ENCODE results near the gene FAM20C.
A peak's percentile ranks its signal among the peaks of the same experiment; 100 is the strongest.
"Not testable (repeated sequence)": the region's sequence is repeated elsewhere in the genome, so short reads cannot be mapped to it uniquely, and the experiment has no call there.

Gene FAM20C

DNA sequence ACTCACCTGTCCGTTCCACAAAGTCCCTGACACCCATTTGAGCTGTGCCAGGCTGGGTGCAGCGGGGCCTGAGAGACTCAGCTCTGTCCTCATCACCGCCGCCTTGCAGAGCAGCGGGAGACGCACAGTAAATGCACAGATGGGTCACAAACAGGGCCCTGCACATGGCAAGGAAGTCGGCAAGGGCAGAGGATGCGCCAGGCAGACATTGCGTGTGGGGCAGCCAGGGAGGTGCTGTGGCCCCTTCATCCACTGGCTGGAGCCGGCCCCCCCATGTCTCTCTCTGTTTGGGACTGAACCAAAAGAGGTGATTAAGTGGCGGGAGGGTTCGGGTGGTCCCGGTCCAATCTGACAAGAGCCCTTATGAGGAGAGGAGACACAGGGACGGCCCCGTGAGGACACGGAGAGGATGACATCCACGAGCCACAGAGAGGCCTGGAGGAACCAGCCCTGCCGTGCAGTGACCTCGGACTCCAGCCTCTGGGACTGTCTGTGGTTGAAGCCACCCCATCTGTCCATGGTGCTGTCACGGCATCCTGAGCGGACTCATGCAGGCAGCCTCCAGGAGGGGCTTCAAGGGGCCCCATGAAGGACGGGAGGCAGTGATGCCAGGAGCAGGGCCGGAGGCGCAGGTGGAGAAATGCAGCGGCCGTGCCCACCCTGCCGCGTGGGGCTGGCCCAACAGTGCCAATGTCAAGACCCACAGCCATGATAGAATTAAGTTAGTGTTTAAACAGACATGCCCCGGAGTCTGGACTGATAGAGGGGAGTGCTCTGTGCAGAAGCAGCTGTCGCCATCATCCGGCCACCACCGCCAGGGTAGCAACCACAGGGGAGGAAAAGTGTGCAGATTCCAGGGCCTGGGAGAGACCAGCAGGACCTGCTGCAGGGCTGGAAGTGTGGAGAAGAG lies 69.2 kb downstream of the FAM20C start:
- no peak for DNase-seq

DNA sequence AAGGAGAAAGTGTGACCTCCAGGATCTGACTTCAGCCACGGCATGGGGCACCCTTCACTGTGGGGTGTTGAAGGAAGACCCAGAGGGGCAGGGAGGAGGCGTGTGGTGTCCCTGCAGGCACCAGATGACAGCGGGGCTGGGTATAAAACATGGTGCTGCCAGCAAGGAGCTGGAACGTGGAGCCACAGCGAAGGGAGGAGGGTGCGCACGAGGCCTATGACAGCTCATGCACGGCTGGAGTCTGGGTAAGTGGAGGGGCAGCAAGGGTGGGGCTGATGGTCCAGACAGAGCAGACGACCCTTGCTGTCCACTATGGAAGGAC lies 69.8 kb downstream of the FAM20C start:
- no peak for DNase-seq

DNA sequence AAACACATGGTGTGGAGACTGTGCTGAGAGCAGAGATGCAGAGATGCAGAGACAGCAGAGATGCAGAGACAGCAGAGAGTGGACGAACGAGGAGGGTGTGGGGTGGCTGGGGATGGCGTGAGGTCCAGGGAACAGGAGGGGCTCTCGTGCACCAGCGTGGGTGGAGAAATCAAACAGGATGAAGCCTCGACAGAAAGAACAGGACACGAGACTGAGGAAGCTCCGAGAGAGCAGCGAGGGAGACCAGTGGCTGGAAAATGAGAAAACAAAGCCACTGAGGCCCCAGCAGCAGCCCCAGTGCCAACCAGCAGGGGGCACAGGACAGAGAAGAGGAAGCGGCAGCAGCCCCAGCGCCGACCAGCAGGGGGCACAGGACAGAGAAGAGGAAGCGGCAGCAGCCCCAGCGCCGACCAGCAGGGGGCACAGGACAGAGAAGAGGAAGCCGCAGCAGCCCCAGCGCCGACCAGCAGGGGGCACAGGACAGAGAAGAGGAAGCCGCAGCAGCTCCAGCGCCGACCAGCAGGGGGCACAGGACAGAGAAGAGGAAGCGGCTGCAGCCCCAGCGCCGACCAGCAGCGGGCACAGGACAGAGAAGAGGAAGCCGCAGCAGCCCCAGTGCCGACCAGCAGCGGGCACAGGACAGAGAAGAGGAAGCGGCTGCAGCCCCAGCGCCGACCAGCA lies 70.4 kb downstream of the FAM20C start:
- not testable (repeated sequence) for DNase-seq

DNA sequence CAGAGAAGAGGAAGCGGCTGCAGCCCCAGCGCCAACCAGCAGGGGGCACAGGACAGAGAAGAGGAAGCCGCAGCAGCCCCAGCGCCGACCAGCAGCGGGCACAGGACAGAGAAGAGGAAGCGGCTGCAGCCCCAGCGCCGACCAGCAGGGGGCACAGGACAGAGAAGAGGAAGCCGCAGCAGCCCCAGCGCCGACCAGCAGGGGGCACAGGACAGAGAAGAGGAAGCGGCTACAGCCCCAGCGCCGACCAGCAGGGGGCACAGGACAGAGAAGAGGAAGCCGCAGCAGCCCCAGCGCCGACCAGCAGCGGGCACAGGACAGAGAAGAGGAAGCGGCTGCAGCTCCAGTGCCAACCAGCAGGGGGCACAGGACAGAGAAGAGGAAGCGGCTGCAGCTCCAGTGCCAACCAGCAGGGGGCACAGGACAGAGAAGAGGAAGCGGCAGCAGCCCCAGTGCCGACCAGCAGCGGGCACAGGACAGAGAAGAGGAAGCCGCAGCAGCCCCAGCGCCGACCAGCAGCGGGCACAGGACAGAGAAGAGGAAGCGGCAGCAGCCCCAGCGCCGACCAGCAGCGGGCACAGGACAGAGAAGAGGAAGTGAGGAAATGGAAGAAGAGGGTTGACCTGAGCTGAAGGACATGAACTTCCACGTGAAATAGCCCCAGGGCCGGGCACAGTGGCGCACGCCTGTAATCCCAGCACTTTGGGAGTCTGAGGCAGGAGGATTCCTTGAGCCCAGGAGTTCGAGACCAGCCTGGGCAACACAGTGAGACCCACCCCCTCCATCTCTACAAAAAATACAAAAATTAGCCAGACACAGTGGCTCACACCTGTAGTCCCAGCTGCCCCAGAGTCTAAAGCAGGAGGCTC lies 71.3 kb downstream of the FAM20C start:
- DNase-seq: peak; percentile 47

DNA sequence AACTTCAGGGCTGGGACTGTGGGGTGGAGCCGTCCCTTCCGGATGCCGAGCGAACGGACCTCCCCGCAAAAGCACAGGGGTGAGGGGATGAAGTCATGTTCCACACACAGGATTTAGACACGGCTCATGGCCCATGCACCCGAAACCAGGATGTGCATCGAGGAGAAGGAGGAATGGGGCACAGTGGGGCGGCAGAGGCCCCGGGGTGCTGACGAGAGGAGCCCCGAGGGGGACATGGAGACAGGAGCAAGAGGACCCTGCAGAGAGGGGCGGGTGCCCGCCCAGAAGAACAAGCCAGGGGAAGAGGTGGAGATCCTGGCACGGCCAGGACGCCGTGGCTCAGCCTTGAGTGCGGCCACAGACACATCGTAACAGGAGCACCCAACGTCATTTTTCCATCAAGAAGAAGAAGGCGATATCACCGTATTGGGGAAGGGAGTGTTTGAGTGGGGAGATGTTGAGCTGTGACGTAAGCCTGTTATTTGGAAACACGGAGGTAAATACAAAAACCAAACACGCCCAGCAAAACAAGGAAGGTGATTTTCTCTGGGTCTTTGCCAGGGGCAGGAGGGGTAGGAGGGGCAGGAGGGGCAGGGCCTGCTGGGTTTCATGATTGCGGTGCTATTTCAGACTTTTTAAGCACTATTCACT lies 72.3 kb downstream of the FAM20C start:
- DNase-seq: no peak

DNA sequence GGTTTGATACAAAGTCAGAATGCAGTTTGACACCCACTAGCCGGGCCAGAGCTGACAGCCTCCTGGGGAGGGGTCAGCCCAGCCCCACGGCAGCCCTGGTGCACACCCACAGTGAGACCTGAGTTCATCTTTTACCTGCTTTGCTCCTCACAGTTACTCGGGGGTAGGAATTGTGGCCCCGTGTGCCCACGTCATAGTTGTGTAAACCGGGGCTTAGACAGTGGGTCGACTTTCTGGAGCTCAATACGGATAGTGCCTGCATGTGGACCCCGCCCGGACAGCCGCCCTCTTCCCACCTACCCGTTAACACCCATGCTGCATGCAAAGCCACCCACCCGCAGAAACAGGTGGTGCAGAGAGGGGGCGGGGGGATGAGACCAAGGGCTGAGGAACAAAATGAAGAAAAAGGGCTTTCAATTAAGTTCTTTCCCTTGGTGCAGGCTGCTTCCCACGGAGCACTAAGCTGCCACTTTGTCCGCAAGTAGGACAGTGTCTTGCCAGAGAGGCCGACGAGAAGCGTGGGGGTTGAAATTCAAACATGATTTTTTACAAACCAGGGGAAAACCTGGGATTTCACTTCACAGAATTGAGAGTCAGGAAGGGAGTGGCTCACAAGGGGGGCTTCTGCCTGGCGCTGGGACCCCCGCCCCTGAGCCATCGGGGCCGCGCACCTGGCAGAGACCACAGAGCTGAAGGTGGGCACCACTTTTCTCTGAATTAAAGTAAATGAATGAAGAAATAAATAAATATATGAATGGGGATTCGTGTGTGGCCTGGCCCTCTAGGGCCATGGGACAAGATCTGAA lies 73.0 kb downstream of the FAM20C start:
- DNase-seq: no peak

DNA sequence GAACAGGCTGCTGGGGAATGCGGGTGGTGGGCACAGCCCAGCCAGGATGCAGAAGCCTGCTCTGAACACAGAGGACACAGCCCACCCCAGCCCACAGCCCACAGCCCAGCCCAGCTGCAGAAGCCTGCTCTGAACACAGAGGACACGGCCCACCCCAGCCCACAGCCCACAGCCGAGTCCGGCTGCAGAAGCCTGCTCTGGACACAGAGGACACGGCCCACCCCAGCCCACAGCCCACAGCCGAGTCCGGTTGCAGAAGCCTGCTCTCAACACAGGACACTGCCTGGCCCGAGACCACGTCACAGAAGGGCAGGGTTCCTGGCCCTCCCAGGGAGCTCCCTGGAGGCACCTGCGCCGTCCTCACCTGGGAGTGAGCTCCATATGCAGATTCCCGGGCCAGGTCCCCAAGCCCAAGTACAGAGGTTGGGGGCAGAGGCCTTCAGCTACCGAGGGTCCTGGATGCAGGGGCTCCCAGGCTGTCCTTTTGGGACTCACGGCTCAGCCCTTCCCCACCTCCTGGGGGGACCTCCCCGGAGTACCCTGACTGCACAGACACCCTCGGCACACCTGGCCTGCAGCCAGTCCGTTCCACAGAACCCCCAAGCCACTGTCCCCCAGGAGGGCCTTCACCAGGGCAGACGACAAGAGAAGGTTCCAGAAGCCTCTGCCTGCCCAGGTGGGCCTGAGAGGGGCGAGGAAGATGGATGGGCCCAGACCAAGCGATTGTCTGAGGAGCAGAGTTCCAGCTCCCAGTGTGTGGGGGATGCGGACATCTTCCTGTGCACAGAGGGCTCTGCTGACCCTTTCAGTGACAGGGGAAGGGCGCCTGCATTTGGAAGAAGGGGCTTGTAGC lies 73.9 kb downstream of the FAM20C start:
- no peak for DNase-seq

DNA sequence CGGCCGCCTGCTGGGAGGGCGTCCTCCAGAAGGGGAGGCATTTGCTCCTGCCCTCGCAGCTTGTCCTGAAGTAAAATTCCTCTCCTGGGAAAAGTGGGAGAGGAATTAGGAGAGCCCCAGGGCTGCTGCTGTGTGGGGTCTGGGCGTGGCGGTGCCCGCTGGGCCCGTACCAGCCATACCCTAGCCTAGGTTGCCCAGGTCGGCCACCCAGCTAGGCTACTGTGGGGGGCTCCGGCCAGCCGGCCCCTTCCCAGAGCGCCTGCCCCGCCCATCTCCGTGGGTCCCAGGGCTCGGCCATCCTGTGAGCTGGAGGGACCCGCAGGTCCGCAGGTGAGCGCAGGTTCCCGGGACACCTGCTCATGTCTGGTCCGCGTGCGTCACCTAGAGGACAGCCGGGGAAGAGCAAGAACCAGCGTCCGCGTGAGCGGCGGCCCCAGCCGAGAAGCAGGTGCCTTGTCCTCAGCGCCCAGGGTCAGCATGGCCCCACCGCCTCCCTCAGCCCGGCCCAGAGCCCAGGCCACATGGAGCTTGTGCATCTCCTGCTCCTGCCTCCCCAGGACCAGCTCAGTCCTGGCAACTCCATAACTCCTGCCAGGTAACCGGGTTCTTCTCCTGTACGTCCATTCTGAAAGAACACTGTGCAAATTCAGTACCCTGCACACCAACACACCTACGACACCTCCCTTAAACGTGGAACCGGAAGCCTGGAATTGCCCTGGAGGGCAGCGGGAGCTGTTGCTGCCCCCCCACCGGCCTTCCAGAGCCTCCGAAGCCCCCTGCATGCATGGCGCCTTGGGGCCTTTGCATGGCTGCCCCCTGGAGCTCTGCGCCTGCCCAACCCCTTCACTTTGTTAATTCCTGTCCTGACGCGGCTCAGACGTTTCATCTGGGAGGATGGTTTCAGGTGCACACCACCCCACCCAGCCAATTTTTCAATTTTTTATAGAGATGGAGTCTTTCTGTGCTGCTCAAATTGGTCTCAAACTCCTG lies 74.8 kb downstream of the FAM20C start:
- no peak for DNase-seq

DNA sequence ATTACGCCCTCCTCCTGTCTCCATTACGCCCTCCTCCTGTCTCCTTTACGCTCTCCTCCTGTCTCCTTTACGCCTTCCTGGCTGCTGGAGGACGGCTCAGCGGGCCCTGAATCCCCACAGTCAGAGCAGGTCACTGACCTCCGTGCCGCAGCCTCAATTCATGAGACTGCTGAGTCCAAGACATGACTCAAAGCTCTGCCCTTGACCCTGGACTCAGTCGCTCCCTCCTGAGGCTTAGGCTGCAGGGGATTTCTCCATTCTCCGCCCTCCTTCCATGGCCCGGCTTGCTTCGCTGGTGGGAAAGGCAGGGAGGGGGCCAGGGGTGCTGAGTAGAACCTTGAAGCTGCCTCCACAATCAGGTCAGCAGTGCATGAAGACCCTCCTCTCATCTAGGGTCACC lies 76.6 kb downstream of the FAM20C start:
- no peak for DNase-seq

DNA sequence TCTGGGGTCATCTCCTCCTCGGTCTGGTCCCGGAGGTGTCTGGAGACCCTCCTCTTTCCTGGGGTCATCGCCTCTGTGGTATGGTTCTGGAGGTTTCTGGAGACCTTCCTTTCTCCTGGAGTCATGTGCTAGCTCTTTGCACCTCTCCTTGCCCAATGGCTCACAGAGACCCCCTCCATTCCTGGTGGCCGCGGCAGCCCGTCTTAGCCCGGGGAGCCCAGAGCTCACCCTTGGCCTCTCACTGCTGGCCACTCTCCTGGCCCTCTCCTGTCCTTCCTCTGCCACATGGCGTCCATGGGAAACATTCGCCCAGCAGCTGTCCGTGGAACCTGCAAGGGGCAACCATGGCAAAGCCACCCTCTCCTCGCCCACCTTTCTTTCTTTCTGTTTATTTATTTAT lies 77.3 kb downstream of the FAM20C start:
- no peak for DNase-seq

DNA sequence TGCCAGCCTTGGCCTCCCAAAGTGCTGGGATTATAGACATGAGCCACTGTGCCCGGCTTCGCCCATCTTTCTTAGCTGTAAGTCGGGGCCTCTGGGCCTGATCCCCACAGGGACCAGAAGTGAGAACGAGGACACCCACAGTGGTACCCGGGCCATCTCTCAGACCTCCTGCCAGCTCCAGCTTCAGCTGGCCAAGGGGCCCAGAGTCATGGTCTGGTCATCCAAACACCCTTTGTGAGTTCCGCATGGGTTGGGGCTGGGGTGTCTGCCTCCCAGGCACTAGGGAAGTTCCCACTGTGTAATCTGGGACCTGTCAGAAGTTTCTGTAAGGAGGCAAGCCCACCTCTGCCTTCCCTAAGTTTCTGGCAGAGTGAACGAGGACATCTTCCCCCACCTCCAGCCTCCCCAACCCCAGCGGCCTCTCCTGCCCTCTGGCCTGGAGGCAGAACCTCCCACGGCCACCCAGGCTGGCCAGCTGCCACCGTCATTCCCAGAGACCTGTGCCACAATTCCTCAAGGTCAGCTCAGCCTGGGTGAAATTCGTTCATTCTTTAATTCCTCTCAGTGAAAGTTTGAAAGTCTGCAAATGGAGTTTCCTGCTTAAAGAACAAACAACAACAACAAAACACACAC lies 78.1 kb downstream of the FAM20C start:
- no peak for DNase-seq

DNA sequence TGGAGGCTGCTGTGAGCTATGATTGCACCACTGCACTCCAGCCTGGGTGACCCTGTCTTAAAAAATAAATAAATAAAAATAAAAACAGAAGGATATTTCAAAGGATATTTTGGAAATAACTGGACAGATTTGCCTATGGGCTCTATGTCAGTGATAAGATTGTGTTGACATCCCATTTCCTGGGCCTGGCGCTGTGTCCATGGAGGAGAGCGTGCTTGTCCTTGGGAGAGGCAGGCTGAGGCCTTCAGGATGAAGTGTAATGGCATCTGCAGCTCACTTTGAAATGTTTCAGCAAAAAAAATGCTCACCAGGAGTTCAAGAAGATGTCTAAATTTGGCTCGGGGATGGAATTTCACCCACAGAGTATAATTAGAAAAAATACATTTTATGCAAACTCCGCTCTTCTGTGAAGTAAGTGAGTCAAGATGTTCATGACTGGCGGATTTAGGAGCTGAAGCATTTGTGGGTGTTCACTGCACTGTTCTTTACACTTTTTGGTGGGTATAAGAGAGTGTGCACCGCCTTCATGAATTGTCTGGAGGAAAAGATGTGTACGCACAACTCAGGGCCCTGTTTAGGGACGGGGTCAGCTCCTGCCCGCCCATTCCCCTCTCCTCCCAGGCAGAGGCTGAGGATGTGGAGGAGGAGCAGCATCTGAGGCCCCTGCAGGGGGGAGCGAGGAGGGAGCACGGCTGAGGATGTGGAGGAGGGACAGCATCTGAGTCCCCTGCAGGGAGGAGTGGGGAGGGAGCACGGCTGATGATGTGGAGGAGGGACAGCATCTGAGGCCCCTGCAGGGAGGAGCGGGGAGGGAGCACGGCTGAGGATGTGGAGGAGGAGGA lies 79.1 kb downstream of the FAM20C start:
- no peak for DNase-seq

DNA sequence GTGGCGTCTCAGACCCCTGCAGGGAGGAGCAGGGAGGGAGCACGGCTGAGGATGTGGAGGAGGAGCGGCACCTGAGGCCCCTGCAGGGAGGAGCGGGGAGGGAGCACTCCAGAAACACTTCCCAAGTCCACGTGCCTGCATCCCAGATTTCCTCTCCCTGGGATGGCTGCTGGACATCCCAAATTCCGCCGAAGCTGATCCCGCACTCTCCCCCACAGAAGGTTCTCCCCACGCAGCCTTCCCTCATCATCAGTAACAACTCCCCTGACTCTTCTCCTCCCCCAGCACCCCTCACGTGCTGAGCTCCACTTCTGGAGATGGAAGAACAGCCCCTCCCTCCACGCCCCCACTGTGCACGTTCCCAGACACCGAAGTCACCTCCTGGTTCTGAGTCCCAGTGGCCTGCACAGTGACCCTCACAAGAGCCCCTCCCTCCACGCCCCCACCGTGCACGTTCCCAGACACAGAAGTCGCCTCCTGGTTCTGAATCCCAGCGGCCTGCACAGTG lies 79.8 kb downstream of the FAM20C start:
- DNase-seq: no peak

DNA sequence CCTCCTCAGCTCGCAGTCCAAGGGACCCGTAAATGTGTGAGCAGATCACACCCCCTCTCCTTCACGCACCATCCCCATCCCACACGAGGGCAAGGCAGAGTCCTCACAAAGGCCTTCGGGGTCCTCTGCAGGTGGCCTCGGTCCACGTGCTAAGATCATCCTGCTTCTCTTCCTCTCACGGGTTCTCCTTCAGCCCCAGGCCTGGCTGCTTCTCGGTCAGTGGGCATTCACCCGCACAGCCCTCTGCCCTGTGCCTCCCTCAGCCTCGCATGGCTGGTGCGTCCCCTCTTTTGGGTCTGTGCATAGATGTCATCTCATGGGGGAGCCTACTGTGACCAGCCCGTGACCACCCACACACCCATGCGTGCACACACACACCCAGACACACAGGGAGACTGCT lies 80.3 kb downstream of the FAM20C start:
- no peak for DNase-seq

DNA sequence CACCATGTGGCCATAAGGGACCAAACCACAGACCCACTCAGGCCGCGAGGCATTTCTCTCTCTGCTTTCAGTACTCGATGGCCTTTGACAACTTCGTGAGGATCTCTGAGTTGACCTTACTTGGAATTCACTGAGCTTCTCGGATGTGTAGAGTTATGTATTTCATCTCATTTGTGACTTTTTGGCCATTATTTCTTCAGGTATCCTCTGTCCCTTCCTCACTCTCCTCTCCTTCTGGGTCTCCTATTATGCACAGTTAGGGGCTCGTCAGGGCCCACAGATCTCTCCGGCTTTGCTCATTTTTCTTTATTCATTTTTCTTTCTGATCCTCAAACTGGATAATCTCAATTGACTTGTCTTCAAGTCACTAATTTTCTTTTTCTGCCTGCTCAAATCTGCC lies 81.0 kb downstream of the FAM20C start:
- no peak for DNase-seq

DNA sequence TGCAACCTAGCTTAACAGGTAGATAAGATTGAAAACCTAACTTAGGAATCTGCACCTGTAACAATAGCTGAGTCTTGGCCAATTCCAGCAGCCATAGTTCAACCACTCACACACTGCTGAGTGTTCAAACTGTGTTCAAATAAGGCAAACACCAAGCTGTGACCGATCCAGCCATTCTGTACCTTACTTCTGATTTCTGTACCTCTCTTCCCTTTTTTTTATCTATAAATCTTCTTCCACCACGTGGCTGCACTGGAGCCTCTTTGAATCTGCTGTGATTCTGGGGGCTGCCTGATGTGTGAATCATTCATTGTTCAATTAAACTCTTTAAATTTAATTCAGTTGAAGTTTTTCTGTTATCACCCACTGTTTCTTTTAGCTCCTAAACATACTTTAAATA lies 81.9 kb downstream of the FAM20C start:
- no peak for DNase-seq

DNA sequence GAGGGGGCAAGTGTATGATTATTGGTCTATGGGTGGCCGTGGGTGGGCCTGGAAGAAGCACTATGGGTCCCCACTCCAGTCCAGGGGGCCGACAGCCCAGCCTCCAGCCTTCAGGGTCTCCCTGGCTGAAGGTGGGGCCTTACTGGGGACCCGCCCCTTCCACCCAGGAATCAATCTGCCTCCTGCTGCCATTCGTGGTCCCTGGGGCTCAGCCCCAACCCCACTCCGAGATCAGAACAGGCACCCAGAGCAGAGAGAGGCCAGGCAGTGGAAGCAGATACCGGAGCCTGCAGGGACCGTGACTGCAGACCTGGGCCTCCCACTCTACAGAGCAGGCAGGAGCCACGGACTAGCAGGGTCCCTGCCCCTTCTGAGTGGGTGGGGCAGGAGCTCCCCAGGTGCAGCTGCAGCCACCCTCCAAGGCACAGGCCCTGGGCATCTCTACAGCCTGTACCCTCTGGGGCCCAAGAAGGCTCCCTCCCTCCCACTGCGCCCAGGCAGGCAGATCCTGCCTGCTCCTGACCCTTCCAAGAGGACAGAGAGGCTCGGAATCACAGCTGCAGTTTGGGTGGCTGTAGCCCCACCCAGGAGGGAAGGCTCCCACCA lies 84.0 kb downstream of the FAM20C start:
- DNase-seq: no peak

DNA sequence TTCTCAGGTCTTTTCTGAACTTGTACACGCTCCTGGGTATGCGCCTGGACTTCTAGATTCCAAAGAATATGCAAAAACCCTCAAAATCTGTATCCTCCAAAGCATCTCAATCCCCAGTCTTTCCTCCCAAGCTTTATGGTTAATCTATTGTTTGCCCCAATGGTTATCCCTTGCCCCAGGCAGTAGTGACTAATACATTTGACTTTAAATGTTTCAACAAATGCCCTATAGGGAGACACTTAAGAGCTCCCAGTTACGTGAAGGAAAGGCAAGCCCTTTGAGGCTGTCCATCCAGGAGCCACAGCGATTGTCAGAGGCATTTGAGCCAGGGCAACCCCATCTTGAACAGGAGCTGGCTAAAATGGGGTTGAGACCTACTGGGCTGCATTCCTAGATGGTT lies 84.9 kb downstream of the FAM20C start:
- DNase-seq: no peak

Measured in GF-D8 (cell line).